Activated B cell treated with CpG ODN at 0.5 μM for 24 hours (primary cell): ENCODE results near the gene RNF208. TPM values are rescaled to one million over a fixed set of nuclear protein-coding genes. Genes with fewer than 3 reads are reported as not detected.

Experiments
- ATAC-seq: fragments of 200-7000 bp; cut with Tn5 transposase; one replicate; pipeline ENCODE4 v1.10.0; 2021; ENCODE audit warnings: low read depth, mild to moderate bottlenecking, moderate library complexity
- CTCF ChIA-PET: fragments of 350-600 bp; sonication (Branson Sonifier 250); formaldehyde crosslinking; loops from one replicate; lab custom pipeline; 2021; ENCODE audit warnings: antibody characterized with exemption; lab: Charles Lee
- POLR2A ChIA-PET: fragments of 350-600 bp; sonication (Branson Sonifier 250); formaldehyde crosslinking; loops from one replicate; lab custom pipeline; 2021; ENCODE audit warnings: antibody characterized with exemption; lab: Charles Lee
- DNase-seq: peaks from one replicate; pipeline ENCODE4 v3.0.0; 2022
- H3K27ac Mint-ChIP-seq: one replicate; pipeline ENCODE4 v1.8.0; 2020; ENCODE audit warnings: mixed read lengths
- H3K27me3 Mint-ChIP-seq: one replicate; pipeline ENCODE4 v1.8.0; 2021; ENCODE audit warnings: mixed read lengths
- H3K36me3 Mint-ChIP-seq: one replicate; pipeline ENCODE4 v1.8.0; 2021; ENCODE audit warnings: low read depth, mixed read lengths
- H3K4me1 Mint-ChIP-seq: one replicate; pipeline ENCODE4 v1.8.0; 2021; ENCODE audit warnings: mixed read lengths
- H3K4me3 Mint-ChIP-seq: one replicate; pipeline ENCODE4 v1.8.0; 2020; ENCODE audit warnings: mild to moderate bottlenecking, mixed read lengths
- H3K9me3 Mint-ChIP-seq: one replicate; pipeline ENCODE4 v1.8.0; 2020; ENCODE audit warnings: mixed read lengths
- intact Hi-C: fragments of 100-400 bp; cut with micrococcal nuclease; formaldehyde crosslinking; loops from one replicate; pipeline ENCODE4 v1.15.1; 2024
- total RNA-seq: library from RNA; stranded (reverse); gene quantifications from 2 replicates; pipeline ENCODE4 v1.2.3, GENCODE V29; 2022
- TF ChIP-seq, protein P1 (sequence below): fragments of 200-600 bp; IDR thresholded peaks from one replicate; pipeline ENCODE4 v1.8.0; 2022; ENCODE audit warnings: antibody characterized with exemption, mild to moderate bottlenecking

Gene RNF208
- total RNA-seq, 1 donor from 2014 or later: 1.1 TPM

DNA sequence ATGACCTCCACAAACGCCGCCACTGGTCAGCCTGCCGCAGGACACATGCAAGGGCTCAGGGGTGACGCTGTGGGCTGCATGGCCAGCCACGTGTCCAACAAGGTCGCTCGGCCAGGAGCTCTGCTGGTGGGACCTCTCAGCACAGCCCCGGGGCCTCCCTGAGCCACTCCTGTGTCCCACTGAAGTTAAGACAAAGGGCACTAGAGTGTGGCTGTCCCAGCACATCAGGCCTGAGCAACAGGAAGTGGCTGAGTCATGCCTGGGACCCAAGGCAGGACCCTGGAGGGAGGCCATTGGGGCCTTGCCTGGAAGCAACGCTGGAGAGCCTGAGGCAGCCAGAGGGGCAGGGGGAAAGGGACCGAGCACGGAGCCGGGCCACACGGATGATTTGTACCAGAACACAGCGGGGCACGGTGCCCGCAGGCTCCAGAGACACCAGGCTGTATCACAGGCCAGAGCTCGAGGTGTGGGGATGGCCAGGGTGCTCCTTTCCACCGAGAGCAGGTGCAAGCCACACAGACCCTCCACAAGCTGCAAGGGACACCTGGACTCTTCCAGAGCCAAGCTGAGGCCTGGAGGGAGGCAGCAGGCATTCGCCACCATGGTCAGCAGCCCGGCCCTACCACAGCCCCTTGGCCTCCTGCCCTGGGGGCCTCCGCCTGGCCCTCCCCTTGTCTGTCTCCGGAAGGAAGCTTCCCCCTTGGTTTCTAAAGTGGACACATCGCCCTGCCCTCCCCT lies 43.7 kb downstream of the RNF208 start:
- DNase-seq: no peak
- Mint-ChIP-seq H3K9me3 (no peaks in the 10 kb centered on the region), H3K27me3 (no peaks in the 10 kb centered on the region), H3K4me1 (no peaks in the 10 kb centered on the region), H3K36me3 (peaks cover 50% of the 10 kb centered on the region), H3K4me3 (no peak overlapping the region), H3K27ac (no peak overlapping the region)
- TF ChIP-seq, protein P1, sequence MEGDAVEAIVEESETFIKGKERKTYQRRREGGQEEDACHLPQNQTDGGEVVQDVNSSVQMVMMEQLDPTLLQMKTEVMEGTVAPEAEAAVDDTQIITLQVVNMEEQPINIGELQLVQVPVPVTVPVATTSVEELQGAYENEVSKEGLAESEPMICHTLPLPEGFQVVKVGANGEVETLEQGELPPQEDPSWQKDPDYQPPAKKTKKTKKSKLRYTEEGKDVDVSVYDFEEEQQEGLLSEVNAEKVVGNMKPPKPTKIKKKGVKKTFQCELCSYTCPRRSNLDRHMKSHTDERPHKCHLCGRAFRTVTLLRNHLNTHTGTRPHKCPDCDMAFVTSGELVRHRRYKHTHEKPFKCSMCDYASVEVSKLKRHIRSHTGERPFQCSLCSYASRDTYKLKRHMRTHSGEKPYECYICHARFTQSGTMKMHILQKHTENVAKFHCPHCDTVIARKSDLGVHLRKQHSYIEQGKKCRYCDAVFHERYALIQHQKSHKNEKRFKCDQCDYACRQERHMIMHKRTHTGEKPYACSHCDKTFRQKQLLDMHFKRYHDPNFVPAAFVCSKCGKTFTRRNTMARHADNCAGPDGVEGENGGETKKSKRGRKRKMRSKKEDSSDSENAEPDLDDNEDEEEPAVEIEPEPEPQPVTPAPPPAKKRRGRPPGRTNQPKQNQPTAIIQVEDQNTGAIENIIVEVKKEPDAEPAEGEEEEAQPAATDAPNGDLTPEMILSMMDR: no peak
- ChIA-PET POLR2A (no interaction called here), CTCF (no interaction called here)
- intact Hi-C loops: no loop called here
- no peak for ATAC-seq

DNA sequence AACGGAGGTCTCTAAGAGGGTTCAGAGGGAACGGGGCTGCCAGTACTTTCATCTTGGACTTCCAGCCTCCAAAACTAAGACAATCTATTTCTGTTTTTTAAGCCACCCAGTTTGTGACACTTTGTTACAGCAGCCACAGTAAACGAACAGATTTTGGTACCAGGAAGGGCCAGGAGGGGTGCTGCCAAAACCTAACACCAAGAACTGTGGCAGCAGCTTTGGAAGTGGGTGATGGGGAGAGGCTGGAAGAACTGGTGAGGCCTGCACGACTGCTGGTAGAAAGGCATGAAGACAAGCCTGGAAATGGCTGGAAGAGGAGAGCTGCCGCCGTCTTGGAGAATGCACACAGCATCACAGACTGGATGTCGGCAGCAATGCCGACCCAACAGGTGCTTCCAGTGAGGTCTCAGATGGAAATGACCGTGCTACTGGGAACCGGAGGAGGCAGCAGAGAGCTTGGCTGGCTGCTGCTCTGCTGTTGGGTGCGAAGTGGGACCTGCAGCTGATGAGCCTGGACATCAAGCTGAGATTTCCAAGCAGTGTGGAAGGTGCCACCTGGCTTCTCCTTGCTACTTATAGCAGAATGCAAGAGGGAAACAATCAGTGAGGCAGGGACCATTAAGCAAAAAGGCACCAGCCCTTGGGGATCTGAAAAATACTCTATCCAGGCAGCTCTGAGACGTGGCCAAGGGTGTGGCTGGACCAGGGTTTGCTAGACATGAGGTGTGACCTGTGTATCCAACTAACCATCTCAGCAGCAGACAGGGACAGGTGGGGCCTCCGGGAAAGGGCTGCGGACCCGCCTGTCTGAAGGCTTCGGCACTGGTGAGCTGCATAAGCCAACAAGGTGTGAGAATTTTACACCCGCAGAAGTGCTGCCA lies 45.5 kb downstream of the RNF208 start:
- TF ChIP-seq, protein P1: no peak
- ChIA-PET CTCF (interaction anchor here (1.0 to 2.2 kb wide), 3 partner anchors 13 to 147 kb away, joined by 3 to 8 read pairs (median 3); partner anchors contain the start of gene SSNA1), POLR2A (interaction anchor here (0.8 to 1.0 kb wide), 3 partner anchors 12 to 46 kb away, joined by 4 to 5 read pairs (median 5); partner anchors contain the start of gene SSNA1)
- Mint-ChIP-seq H3K4me3 (no peak overlapping the region), H3K9me3 (no peaks in the 10 kb centered on the region), H3K4me1 (no peaks in the 10 kb centered on the region), H3K27ac (no peak overlapping the region), H3K27me3 (no peaks in the 10 kb centered on the region), H3K36me3 (peaks cover 35% of the 10 kb centered on the region)
- intact Hi-C loops: no loop called here
- ATAC-seq (peak; percentile 54), DNase-seq (no peak)

DNA sequence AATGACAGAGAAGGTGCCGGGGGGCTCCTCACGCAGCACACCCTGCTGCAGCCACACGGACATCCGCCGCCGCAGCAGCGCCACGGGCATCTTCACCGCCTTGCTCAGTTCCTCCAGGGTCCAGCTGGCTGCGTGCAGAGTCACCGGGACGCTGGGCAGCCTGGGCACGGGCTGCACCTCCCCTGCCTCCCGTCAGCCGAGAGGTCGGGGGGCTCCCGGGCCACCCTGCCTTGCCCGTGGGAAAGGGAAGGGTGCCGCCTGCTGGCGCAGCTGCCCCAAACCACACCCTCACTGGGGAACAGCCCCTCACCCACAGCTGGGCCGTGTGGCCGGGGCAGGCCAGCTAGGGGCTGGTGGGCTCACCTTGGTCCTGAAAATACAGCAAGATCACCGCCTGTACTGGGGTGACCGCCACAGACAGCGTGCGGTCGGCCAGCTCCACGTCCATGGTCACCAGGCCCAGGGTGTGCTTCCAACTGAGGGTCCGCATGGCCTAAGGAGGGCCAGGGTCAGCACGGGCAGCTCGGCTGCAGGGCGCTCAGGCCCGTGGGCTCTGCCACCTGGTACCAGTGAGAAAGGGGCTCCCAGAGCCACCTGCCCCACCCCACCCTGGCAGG lies 46.6 kb downstream of the RNF208 start:
- TF ChIP-seq, protein P1: no peak
- Mint-ChIP-seq H3K4me3 (no peak overlapping the region), H3K36me3 (peaks cover 29% of the 10 kb centered on the region), H3K9me3 (no peaks in the 10 kb centered on the region), H3K27ac (no peak overlapping the region), H3K4me1 (no peaks in the 10 kb centered on the region), H3K27me3 (peaks cover 3% of the 10 kb centered on the region)
- intact Hi-C loops: no loop called here
- DNase-seq (no peak), ATAC-seq (no peak)
- ChIA-PET CTCF (interaction anchor here (1.0 to 2.2 kb wide), 2 partner anchors 14 to 146 kb away, joined by 3 to 8 read pairs; partner anchors contain the start of gene SSNA1), POLR2A (interaction anchor here (0.5 to 1.0 kb wide), 3 partner anchors 43 to 359 kb away, joined by 3 to 5 read pairs (median 5); no protein-coding TSS in a partner anchor)

DNA sequence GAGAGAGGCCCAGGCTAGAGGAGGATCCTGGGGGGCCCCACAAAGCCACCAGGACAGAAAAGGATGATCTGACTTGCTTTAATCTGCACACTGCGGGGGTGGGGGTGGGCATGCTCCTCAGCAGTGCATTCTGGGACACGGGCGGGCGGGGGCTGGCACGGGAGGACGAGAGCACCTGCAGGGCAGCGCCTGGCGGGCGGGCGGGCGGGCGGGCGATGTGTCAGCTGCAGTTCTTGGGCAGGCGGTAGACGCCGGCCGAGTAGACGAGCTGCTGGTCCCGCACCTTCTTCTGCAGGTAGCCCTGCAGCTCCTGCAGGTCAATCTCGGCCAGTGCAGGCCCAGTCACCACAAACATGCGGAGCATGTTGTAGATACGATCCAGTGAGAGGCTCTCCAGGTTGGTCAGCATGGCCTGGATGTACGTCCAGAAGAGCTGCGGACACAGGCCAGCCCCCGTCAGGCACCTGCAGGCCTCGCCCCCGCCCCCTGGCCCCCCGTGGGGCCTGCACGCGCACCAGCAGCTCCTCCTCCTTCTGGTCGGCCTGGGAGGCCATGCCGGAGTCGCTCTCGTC lies 47.2 kb downstream of the RNF208 start:
- ChIA-PET POLR2A (interaction anchor here (0.5 kb wide), 2 partner anchors 47 to 358 kb away, joined by 3 to 5 read pairs; no protein-coding TSS in a partner anchor), CTCF (interaction anchor here (1.0 to 2.2 kb wide), 2 partner anchors 14 to 146 kb away, joined by 3 to 8 read pairs; partner anchors contain the start of gene SSNA1)
- Mint-ChIP-seq H3K27ac (no peak overlapping the region), H3K4me1 (no peaks in the 10 kb centered on the region), H3K4me3 (no peak overlapping the region), H3K36me3 (peaks cover 24% of the 10 kb centered on the region), H3K9me3 (no peaks in the 10 kb centered on the region), H3K27me3 (peaks cover 6% of the 10 kb centered on the region)
- DNase-seq (no peak), ATAC-seq (no peak)
- intact Hi-C loops: no loop called here
- TF ChIP-seq, protein P1: no peak
